Esophagus muscularis mucosa (tissue), 3 donors: ENCODE measurements around the gene VSTM5.

Experiments
- EP300 ChIP-seq: sonication (generic); formaldehyde crosslinking; IDR thresholded peaks from one replicate; pipeline ENCODE4 v1.6.1; 2017; ENCODE audit warnings: antibody characterized with exemption
- TF ChIP-seq, protein P1 (sequence below), 3 experiments: fragments of 200-600 bp in 2 of 3; fragments of 450-650 bp in 1 of 3; sonication (generic) in 2 of 3; IDR thresholded peaks; one replicate each; pipeline ENCODE4 v1.5.1; 2017 to 2019; ENCODE audit warnings: antibody characterized with exemption in 3 of 3, mild to moderate bottlenecking in 2 of 3, moderate library complexity in 1 of 3

DNA sequence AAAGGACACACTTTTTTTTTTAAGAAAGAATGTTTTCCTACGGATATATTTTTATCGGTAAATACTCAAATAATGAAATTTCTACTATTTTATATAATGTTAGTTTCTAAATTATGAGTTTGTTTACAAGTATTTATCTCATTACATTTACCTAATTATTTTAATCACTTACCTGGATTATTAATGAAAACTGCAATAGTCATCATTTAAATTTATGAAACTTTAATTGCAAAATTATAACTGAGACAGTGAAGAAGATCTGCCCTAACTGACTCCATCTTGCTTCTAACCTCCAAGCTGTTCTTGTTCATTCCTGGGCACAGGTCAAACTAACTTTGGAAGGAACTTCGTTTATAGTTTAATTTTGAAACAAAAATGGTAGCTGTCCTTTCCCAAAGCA lies 25.2 kb upstream of the VSTM5 start:
- TF ChIP-seq, protein P1, sequence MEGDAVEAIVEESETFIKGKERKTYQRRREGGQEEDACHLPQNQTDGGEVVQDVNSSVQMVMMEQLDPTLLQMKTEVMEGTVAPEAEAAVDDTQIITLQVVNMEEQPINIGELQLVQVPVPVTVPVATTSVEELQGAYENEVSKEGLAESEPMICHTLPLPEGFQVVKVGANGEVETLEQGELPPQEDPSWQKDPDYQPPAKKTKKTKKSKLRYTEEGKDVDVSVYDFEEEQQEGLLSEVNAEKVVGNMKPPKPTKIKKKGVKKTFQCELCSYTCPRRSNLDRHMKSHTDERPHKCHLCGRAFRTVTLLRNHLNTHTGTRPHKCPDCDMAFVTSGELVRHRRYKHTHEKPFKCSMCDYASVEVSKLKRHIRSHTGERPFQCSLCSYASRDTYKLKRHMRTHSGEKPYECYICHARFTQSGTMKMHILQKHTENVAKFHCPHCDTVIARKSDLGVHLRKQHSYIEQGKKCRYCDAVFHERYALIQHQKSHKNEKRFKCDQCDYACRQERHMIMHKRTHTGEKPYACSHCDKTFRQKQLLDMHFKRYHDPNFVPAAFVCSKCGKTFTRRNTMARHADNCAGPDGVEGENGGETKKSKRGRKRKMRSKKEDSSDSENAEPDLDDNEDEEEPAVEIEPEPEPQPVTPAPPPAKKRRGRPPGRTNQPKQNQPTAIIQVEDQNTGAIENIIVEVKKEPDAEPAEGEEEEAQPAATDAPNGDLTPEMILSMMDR (IDR thresholded peaks at IDR 0.05): no peak
- TF ChIP-seq EP300: no peak
